ENCODE results near the gene NEDD4L. TPM values are rescaled to one million over a fixed set of nuclear protein-coding genes. Genes with fewer than 3 reads are reported as not detected.

Gene NEDD4L
- total RNA-seq, 1 donor from 2014 or later, result 209 TPM

- no peak for TF ChIP-seq CTCF (IDR thresholded peaks at IDR 0.05; ENCODE audit: partially characterized antibody, unreplicated experiment)
- no peak for DNase-seq
- H3K27me3 Mint-ChIP-seq (ENCODE audit: unreplicated experiment), result peaks cover 2% of the 10 kb centered on the region
- H3K36me3 Mint-ChIP-seq (ENCODE audit: unreplicated experiment), result no peaks in the 10 kb centered on the region
- no peaks in the 10 kb centered on the region for H3K4me1 Mint-ChIP-seq (ENCODE audit: low read depth, unreplicated experiment)
- no peak overlapping the region for H3K4me3 Mint-ChIP-seq (ENCODE audit: unreplicated experiment)
- no peaks in the 10 kb centered on the region for H3K9me3 Mint-ChIP-seq (ENCODE audit: unreplicated experiment)
- no peak overlapping the region for H3K27ac Mint-ChIP-seq (ENCODE audit: unreplicated experiment)
Measured at GRCh38 chr18:58004317-58004716, 39.7 kb upstream of the NEDD4L start.

GRCh38 chr18:58005011-58005410 is 39.0 kb upstream of the NEDD4L start:
- no peaks in the 10 kb centered on the region for H3K9me3 Mint-ChIP-seq (ENCODE audit: unreplicated experiment)
- no peak for DNase-seq
- no peak overlapping the region for H3K27ac Mint-ChIP-seq (ENCODE audit: unreplicated experiment)
- no peak for TF ChIP-seq CTCF (IDR thresholded peaks at IDR 0.05; ENCODE audit: partially characterized antibody, unreplicated experiment)
- no peaks in the 10 kb centered on the region for H3K4me1 Mint-ChIP-seq (ENCODE audit: low read depth, unreplicated experiment)
- peaks cover 2% of the 10 kb centered on the region for H3K27me3 Mint-ChIP-seq (ENCODE audit: unreplicated experiment)
- no peak overlapping the region for H3K4me3 Mint-ChIP-seq (ENCODE audit: unreplicated experiment)
- no peaks in the 10 kb centered on the region for H3K36me3 Mint-ChIP-seq (ENCODE audit: unreplicated experiment)

GRCh38 chr18:58005885-58006523 is 38.0 kb upstream of the NEDD4L start:
- H3K36me3 Mint-ChIP-seq (ENCODE audit: unreplicated experiment), result no peaks in the 10 kb centered on the region
- TF ChIP-seq CTCF (IDR thresholded peaks at IDR 0.05; ENCODE audit: partially characterized antibody, unreplicated experiment), result no peak
- peaks cover 2% of the 10 kb centered on the region for H3K27me3 Mint-ChIP-seq (ENCODE audit: unreplicated experiment)
- H3K9me3 Mint-ChIP-seq (ENCODE audit: unreplicated experiment), result peaks cover under 1% of the 10 kb centered on the region
- no peak for DNase-seq
- no peak overlapping the region for H3K4me3 Mint-ChIP-seq (ENCODE audit: unreplicated experiment)
- H3K27ac Mint-ChIP-seq (ENCODE audit: unreplicated experiment), result no peak overlapping the region
- H3K4me1 Mint-ChIP-seq (ENCODE audit: low read depth, unreplicated experiment), result no peaks in the 10 kb centered on the region

GRCh38 chr18:58009166-58009565 is 34.9 kb upstream of the NEDD4L start:
- Mint-ChIP-seq H3K27me3 (ENCODE audit: unreplicated experiment) (no peaks in the 10 kb centered on the region), H3K4me1 (ENCODE audit: low read depth, unreplicated experiment) (no peaks in the 10 kb centered on the region), H3K36me3 (ENCODE audit: unreplicated experiment) (no peaks in the 10 kb centered on the region), H3K27ac (ENCODE audit: unreplicated experiment) (no peak overlapping the region), H3K4me3 (ENCODE audit: unreplicated experiment) (no peak overlapping the region), H3K9me3 (ENCODE audit: unreplicated experiment) (peaks cover 1% of the 10 kb centered on the region)
- TF ChIP-seq CTCF (IDR thresholded peaks at IDR 0.05; ENCODE audit: partially characterized antibody, unreplicated experiment), result no peak
- DNase-seq, result no peak

- DNase-seq, result no peak
- H3K4me1 Mint-ChIP-seq (ENCODE audit: low read depth, unreplicated experiment), result no peaks in the 10 kb centered on the region
- H3K27me3 Mint-ChIP-seq (ENCODE audit: unreplicated experiment), result no peaks in the 10 kb centered on the region
- no peak overlapping the region for H3K27ac Mint-ChIP-seq (ENCODE audit: unreplicated experiment)
- peaks cover 2% of the 10 kb centered on the region for H3K36me3 Mint-ChIP-seq (ENCODE audit: unreplicated experiment)
- no peak for TF ChIP-seq CTCF (IDR thresholded peaks at IDR 0.05; ENCODE audit: partially characterized antibody, unreplicated experiment)
- peaks cover 1% of the 10 kb centered on the region for H3K9me3 Mint-ChIP-seq (ENCODE audit: unreplicated experiment)
- H3K4me3 Mint-ChIP-seq (ENCODE audit: unreplicated experiment), result no peak overlapping the region
Measured at GRCh38 chr18:58010265-58010664, 33.8 kb upstream of the NEDD4L start.
